DOHH2 (cell line): ENCODE measurements around the gene RTN3.

Experiments
- H3F3A ChIP-seq: fragments of 200-600 bp; sonication (generic), shearing (Covaris generic); 2 replicates; pipeline ENCODE4 v1.6.0; 2016; ENCODE audit warnings: antibody characterized with exemption, mild to moderate bottlenecking; ENCODE audit not compliant: control insufficient read depth, insufficient read depth
- H3K27ac ChIP-seq: fragments of 200-600 bp; sonication (generic); 2 replicates; pipeline ENCODE4 v1.5.1; 2014; ENCODE audit warnings: low read depth, mild to moderate bottlenecking, low read length, moderate library complexity
- H3K27me3 ChIP-seq: fragments of 200-600 bp; sonication (generic); 2 replicates; pipeline ENCODE4 v1.6.1; 2014; ENCODE audit warnings: mild to moderate bottlenecking, low read length, mixed read lengths; ENCODE audit not compliant: control insufficient read depth
- H3K36me3 ChIP-seq: fragments of 200-600 bp; sonication (generic); 2 replicates; pipeline ENCODE4 v1.6.1; 2014; ENCODE audit warnings: mild to moderate bottlenecking, low read length, moderate library complexity, mixed read lengths; ENCODE audit not compliant: control insufficient read depth
- H3K4me1 ChIP-seq: fragments of 200-600 bp; sonication (generic); 2 replicates; pipeline ENCODE4 v1.6.1; 2014; ENCODE audit warnings: mild to moderate bottlenecking, low read length, mixed read lengths; ENCODE audit not compliant: control insufficient read depth
- H3K4me2 ChIP-seq: fragments of 200-600 bp; sonication (generic); 2 replicates; pipeline ENCODE4 v1.6.0; 2014; ENCODE audit warnings: mild to moderate bottlenecking, low read length, moderate library complexity
- H3K4me3 ChIP-seq: fragments of 200-600 bp; sonication (generic); 2 replicates; pipeline ENCODE4 v1.5.1; 2014; ENCODE audit warnings: mild to moderate bottlenecking, low read length, mixed read lengths
- H3K79me2 ChIP-seq: fragments of 200-600 bp; sonication (generic); 2 replicates; pipeline ENCODE4 v1.6.1; 2014; ENCODE audit warnings: mild to moderate bottlenecking, low read length, mixed read lengths; ENCODE audit not compliant: control insufficient read depth
- H3K9me2 ChIP-seq: fragments of 200-600 bp; sonication (generic); replicated peaks from 2 replicates; pipeline ENCODE4 v1.6.1; 2014; ENCODE audit warnings: mild to moderate bottlenecking, low read length, mixed read lengths; ENCODE audit not compliant: control insufficient read depth
- H3K9me3 ChIP-seq: fragments of 200-600 bp; sonication (generic); 2 replicates; pipeline ENCODE4 v1.6.1; 2014; ENCODE audit warnings: antibody characterized with exemption, low read length, mixed read lengths; ENCODE audit not compliant: control insufficient read depth, insufficient read depth
- H4K20me1 ChIP-seq: fragments of 200-600 bp; sonication (generic); 2 replicates; pipeline ENCODE4 v1.6.0; 2014; ENCODE audit warnings: low read depth, mild to moderate bottlenecking, antibody characterized with exemption, low read length, moderate library complexity; ENCODE audit not compliant: control insufficient read depth, insufficient read depth
- CTCF ChIP-seq: fragments of 200-600 bp; sonication (generic); IDR thresholded peaks from one replicate; pipeline ENCODE4 v1.5.1; 2014; ENCODE audit warnings: antibody characterized with exemption, mild to moderate bottlenecking, low read depth, low read length; ENCODE audit not compliant: poor library complexity, severe bottlenecking
- EZH2phosphoT487 ChIP-seq: fragments of 200-600 bp; sonication (generic); IDR thresholded peaks from 2 replicates; pipeline ENCODE4 v1.6.1; 2017; ENCODE audit warnings: borderline replicate concordance, mild to moderate bottlenecking, antibody characterized with exemption, low read length, moderate library complexity, mixed read lengths

The RTN3 gene

DNA sequence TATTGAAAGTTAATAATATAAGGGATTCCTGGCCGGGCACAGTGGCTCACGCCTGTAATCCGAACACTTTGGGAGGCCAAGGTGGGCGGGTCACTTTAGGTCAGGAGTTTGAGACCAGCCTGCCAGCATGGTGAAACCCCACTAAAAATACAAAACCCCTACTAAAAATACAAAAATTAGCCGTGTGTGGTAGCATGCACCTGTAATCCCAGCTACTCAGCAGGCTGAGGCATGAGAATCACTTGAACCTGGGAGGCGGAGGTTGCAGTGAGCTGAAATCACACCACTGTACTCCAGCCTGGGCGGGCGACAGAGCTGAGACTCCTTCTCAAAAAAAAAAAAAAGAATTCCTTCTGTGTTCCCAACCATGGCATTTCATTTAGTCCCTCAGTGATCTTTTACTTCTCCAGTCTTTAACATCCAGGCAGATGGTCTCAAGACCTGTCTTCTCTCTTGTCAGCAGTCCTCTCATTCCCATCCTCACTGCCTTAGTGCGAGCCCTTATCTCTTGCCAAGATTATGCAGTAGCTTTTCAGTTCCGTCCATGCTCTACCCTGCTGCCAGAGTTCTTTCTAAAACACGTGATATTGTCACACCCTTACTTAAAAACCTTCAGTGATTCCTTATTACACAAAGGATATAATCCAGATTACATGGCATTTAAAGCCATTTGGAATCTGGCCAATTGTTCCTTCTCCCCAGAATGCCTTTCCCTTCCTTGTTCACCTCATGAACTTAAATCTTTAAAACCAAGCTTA lies 17.9 kb downstream of the RTN3 start:
- TF ChIP-seq CTCF (no peak), EZH2phosphoT487 (no peak)
- Histone ChIP-seq H3F3A (no peaks in the 10 kb centered on the region), H3K4me3 (no peak overlapping the region), H3K9me2 (no peaks in the 10 kb centered on the region), H3K4me1 (no peaks in the 10 kb centered on the region), H3K79me2 (peaks cover 36% of the 10 kb centered on the region), H4K20me1 (peaks cover 6% of the 10 kb centered on the region; the same call in 1 of the 2 replicates), H3K36me3 (no peaks in the 10 kb centered on the region), H3K27ac (no peak overlapping the region), H3K4me2 (no peak overlapping the region), H3K9me3 (no peaks in the 10 kb centered on the region), H3K27me3 (no peaks in the 10 kb centered on the region)

GRCh38 chr11:63699896-63700295 lies 18.6 kb downstream of the RTN3 start:
- Histone ChIP-seq H3K9me2 (no peaks in the 10 kb centered on the region), H3F3A (peaks cover 3% of the 10 kb centered on the region; the same call in 1 of the 2 replicates), H3K4me3 (no peak overlapping the region), H3K79me2 (peaks cover 39% of the 10 kb centered on the region), H4K20me1 (peaks cover 6% of the 10 kb centered on the region; the same call in 1 of the 2 replicates), H3K27ac (no peak overlapping the region), H3K4me2 (no peak overlapping the region), H3K27me3 (no peaks in the 10 kb centered on the region), H3K9me3 (no peaks in the 10 kb centered on the region), H3K4me1 (peaks cover 4% of the 10 kb centered on the region; the same call in 1 of the 2 replicates), H3K36me3 (no peaks in the 10 kb centered on the region)
- TF ChIP-seq EZH2phosphoT487 (no peak), CTCF (no peak)

- H3K36me3 ChIP-seq, result no peaks in the 10 kb centered on the region
- H3K4me1 ChIP-seq, result peaks cover 4% of the 10 kb centered on the region; the same call in 1 of the 2 replicates
- peaks cover 3% of the 10 kb centered on the region; the same call in 1 of the 2 replicates for H3F3A ChIP-seq
- H3K9me2 ChIP-seq, result no peaks in the 10 kb centered on the region
- H4K20me1 ChIP-seq, result peaks cover 2% of the 10 kb centered on the region; the same call in 1 of the 2 replicates
- peaks cover 49% of the 10 kb centered on the region for H3K79me2 ChIP-seq
- H3K4me3 ChIP-seq, result no peak overlapping the region
- no peak for TF ChIP-seq EZH2phosphoT487
- no peak overlapping the region for H3K27ac ChIP-seq
- H3K27me3 ChIP-seq, result no peaks in the 10 kb centered on the region
- H3K4me2 ChIP-seq, result no peak overlapping the region
- H3K9me3 ChIP-seq, result no peaks in the 10 kb centered on the region
These were observed 24.2 kb downstream of the RTN3 start for GRCh38 chr11:63705526-63705925.

- no peaks in the 10 kb centered on the region for H3K27me3 ChIP-seq
- peaks cover 7% of the 10 kb centered on the region for H4K20me1 ChIP-seq
- no peak for TF ChIP-seq CTCF
- TF ChIP-seq EZH2phosphoT487, result no peak
- no peak overlapping the region for H3K4me3 ChIP-seq
- no peaks in the 10 kb centered on the region for H3K9me2 ChIP-seq
- no peak overlapping the region for H3K4me2 ChIP-seq
- no peaks in the 10 kb centered on the region for H3K36me3 ChIP-seq
- H3K4me1 ChIP-seq, result peaks cover 4% of the 10 kb centered on the region; the same call in 1 of the 2 replicates
- H3F3A ChIP-seq, result peaks cover 5% of the 10 kb centered on the region; the same call in 1 of the 2 replicates
- H3K79me2 ChIP-seq, result peaks cover 50% of the 10 kb centered on the region
- H3K9me3 ChIP-seq, result no peaks in the 10 kb centered on the region
- no peak overlapping the region for H3K27ac ChIP-seq
These were observed 27.5 kb downstream of the RTN3 start for GRCh38 chr11:63708764-63709163.
